ENCODE measurements around the gene NEURL4.

Gene NEURL4

DNA sequence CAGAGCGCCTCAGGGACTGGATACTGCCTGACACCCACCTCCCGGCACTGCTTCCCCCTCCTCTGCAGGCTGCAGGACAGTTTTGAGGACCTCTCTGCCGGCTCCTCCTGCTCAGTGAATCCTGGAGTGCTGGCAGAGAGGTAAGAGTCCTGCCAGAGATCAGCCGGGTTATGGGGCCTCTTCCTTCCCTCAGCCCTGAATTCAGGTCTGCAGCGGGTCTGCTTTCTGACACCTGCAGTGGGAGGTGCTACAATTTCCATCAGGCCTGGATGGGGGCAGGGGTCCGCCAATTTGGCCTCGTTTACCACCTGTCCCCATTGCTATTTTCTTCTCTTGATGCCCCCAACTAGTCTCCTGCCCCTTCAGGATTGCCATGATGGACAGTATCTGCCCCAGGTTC lies 3.0 kb upstream of the NEURL4 start:
- Histone ChIP-seq H3K36me3 (replicated peaks; ENCODE audit: low read depth, low read length) (no peaks in the 10 kb centered on the region), H3K9ac (ENCODE audit: low read length) (peak overlapping the region; percentile 54), H3K4me1 (ENCODE audit: low read length) (peaks cover 42% of the 10 kb centered on the region), H3K27me3 (ENCODE audit: low read depth, low read length) (no peaks in the 10 kb centered on the region), H4K20me1 (ENCODE audit: insufficient read depth, low read length) (no peaks in the 10 kb centered on the region), H3K27ac (ENCODE audit: low read length) (peak overlapping the region; percentile 59), H2AFZ (ENCODE audit: low read depth, low read length) (peak overlapping the region; percentile 30; the same call in 1 of the 2 replicates), H3K9me3 (ENCODE audit: insufficient read depth, low read length) (no peaks in the 10 kb centered on the region), H3K79me2 (ENCODE audit: low read length) (peaks cover 23% of the 10 kb centered on the region), H3K4me3 (ENCODE audit: low read length) (peak overlapping the region; percentile 67), H3K4me2 (ENCODE audit: low read length) (peak overlapping the region; percentile 80)
- TF ChIP-seq EZH2phosphoT487 (IDR thresholded peaks at IDR 0.05; ENCODE audit: low read depth) (no peak), CTCF (IDR thresholded peaks at IDR 0.05; ENCODE audit: low read depth, low read length) (no peak)

- Histone ChIP-seq H3K36me3 (replicated peaks; ENCODE audit: low read depth, low read length) (no peaks in the 10 kb centered on the region), H3K9ac (ENCODE audit: low read length) (peak overlapping the region; percentile 94), H3K4me2 (ENCODE audit: low read length) (peak overlapping the region; percentile 89), H2AFZ (ENCODE audit: low read depth, low read length) (no peak overlapping the region), H3K9me3 (ENCODE audit: insufficient read depth, low read length) (no peaks in the 10 kb centered on the region), H3K27me3 (ENCODE audit: low read depth, low read length) (no peaks in the 10 kb centered on the region), H3K79me2 (ENCODE audit: low read length) (peaks cover 16% of the 10 kb centered on the region), H3K4me1 (ENCODE audit: low read length) (peaks cover 32% of the 10 kb centered on the region), H3K27ac (ENCODE audit: low read length) (peak overlapping the region; percentile 93), H3K4me3 (ENCODE audit: low read length) (peak overlapping the region; percentile 88), H4K20me1 (ENCODE audit: insufficient read depth, low read length) (no peaks in the 10 kb centered on the region)
- no peak for TF ChIP-seq EZH2phosphoT487 (IDR thresholded peaks at IDR 0.05; ENCODE audit: low read depth)
- no peak for TF ChIP-seq CTCF (IDR thresholded peaks at IDR 0.05; ENCODE audit: low read depth, low read length)
Measured at GRCh38 chr17:7330638-7331015, 1.5 kb upstream of the NEURL4 start.

GRCh38 chr17:7329997-7330637 lies 982 bp upstream of the NEURL4 start:
- H3K79me2 ChIP-seq (ENCODE audit: low read length), result peaks cover 16% of the 10 kb centered on the region
- no peaks in the 10 kb centered on the region for H3K27me3 ChIP-seq (ENCODE audit: low read depth, low read length)
- peak overlapping the region; percentile 89 for H3K4me2 ChIP-seq (ENCODE audit: low read length)
- H2AFZ ChIP-seq (ENCODE audit: low read depth, low read length), result 0 out of 2 replicates have a peak overlapping the region, but pooled peaks have one; percentile 32
- H3K36me3 ChIP-seq (replicated peaks; ENCODE audit: low read depth, low read length), result no peaks in the 10 kb centered on the region
- H3K9me3 ChIP-seq (ENCODE audit: insufficient read depth, low read length), result no peaks in the 10 kb centered on the region
- peak overlapping the region; percentile 94 for H3K9ac ChIP-seq (ENCODE audit: low read length)
- peak overlapping the region; percentile 93 for H3K27ac ChIP-seq (ENCODE audit: low read length)
- peak overlapping the region; percentile 88 for H3K4me3 ChIP-seq (ENCODE audit: low read length)
- no peaks in the 10 kb centered on the region for H4K20me1 ChIP-seq (ENCODE audit: insufficient read depth, low read length)
- no peak for TF ChIP-seq CTCF (IDR thresholded peaks at IDR 0.05; ENCODE audit: low read depth, low read length)
- peaks cover 30% of the 10 kb centered on the region for H3K4me1 ChIP-seq (ENCODE audit: low read length)

DNA sequence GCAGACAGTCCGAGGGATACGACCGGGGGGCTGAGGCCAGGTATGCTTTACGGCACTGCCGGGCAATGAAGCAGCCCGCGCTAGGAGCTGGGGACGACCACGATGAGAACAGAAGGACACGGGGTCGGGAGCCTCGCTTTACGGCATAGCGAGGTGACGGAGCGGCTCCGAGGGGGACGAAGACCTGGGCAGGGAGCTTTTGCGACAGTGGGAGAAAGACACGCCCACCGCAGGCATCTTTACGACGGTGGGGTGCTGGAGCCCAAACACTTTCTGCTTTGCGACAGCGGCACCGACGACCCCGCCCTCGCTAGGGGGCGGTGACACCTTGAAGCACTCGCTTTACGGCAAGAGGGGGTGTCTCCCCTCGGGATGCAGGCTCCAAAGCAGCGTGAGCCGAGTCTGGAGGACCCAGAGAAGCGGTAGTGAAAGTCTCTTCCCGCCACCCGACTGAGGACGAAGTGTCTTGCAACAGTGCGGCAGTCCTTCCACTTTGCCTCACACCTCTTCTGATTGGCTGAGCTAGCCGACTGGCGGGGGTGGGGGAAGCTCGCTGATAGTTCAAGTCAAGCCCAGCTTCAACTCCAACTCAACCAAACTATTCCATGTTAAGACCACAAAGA lies 350 bp upstream of the NEURL4 start:
- H3K4me1 ChIP-seq (ENCODE audit: low read length), result peaks cover 30% of the 10 kb centered on the region
- H3K4me3 ChIP-seq (ENCODE audit: low read length), result peak overlapping the region; percentile 88
- no peaks in the 10 kb centered on the region for H4K20me1 ChIP-seq (ENCODE audit: insufficient read depth, low read length)
- H2AFZ ChIP-seq (ENCODE audit: low read depth, low read length), result peak overlapping the region; percentile 32; the same call in 1 of the 2 replicates
- H3K27ac ChIP-seq (ENCODE audit: low read length), result peak overlapping the region; percentile 93
- H3K79me2 ChIP-seq (ENCODE audit: low read length), result peaks cover 16% of the 10 kb centered on the region
- no peaks in the 10 kb centered on the region for H3K27me3 ChIP-seq (ENCODE audit: low read depth, low read length)
- TF ChIP-seq EZH2phosphoT487 (IDR thresholded peaks at IDR 0.05; ENCODE audit: low read depth), result no peak
- no peak for TF ChIP-seq CTCF (IDR thresholded peaks at IDR 0.05; ENCODE audit: low read depth, low read length)
- H3K9ac ChIP-seq (ENCODE audit: low read length), result peak overlapping the region; percentile 94
- H3K36me3 ChIP-seq (replicated peaks; ENCODE audit: low read depth, low read length), result peaks cover 3% of the 10 kb centered on the region
- peak overlapping the region; percentile 89 for H3K4me2 ChIP-seq (ENCODE audit: low read length)
- H3K9me3 ChIP-seq (ENCODE audit: insufficient read depth, low read length), result no peaks in the 10 kb centered on the region
